ENCODE measurements around the gene ISM2.

DNA sequence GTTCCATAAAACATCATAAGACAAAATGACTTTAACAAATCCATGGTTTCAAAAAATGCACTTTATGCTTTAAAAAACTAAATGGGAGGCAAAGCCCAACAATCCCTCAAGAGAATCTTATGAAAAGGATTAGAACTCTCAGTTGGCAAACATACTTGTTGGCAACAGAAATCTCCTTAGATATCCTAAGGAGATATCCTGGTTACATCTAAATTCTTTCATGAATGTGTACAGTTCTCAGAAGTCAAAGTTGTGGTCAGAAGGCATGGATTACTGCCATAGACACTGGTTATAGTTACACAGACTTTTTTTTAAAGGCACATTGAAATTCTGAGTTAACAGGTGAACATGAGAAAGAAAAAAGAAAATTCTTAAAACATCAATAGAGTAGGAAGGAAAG, 17.5 kb upstream of the ISM2 start:
- no peak for TF ChIP-seq CTCF (IDR thresholded peaks at IDR 0.05; ENCODE audit: poor library complexity, severe bottlenecking)
- TF ChIP-seq POLR2AphosphoS5 (IDR thresholded peaks at IDR 0.05): no peak
- no peak for TF ChIP-seq TAF1 (IDR thresholded peaks at IDR 0.05; ENCODE audit: low read depth)
- TF ChIP-seq EZH2 (IDR thresholded peaks at IDR 0.05; ENCODE audit: borderline replicate concordance, insufficient read depth, low read length, poor library complexity, severe bottlenecking): no peak
- no peak for TF ChIP-seq RAD21 (conservative IDR thresholded peaks at IDR 0.05)
- TF ChIP-seq, protein P1, sequence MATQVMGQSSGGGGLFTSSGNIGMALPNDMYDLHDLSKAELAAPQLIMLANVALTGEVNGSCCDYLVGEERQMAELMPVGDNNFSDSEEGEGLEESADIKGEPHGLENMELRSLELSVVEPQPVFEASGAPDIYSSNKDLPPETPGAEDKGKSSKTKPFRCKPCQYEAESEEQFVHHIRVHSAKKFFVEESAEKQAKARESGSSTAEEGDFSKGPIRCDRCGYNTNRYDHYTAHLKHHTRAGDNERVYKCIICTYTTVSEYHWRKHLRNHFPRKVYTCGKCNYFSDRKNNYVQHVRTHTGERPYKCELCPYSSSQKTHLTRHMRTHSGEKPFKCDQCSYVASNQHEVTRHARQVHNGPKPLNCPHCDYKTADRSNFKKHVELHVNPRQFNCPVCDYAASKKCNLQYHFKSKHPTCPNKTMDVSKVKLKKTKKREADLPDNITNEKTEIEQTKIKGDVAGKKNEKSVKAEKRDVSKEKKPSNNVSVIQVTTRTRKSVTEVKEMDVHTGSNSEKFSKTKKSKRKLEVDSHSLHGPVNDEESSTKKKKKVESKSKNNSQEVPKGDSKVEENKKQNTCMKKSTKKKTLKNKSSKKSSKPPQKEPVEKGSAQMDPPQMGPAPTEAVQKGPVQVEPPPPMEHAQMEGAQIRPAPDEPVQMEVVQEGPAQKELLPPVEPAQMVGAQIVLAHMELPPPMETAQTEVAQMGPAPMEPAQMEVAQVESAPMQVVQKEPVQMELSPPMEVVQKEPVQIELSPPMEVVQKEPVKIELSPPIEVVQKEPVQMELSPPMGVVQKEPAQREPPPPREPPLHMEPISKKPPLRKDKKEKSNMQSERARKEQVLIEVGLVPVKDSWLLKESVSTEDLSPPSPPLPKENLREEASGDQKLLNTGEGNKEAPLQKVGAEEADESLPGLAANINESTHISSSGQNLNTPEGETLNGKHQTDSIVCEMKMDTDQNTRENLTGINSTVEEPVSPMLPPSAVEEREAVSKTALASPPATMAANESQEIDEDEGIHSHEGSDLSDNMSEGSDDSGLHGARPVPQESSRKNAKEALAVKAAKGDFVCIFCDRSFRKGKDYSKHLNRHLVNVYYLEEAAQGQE (IDR thresholded peaks at IDR 0.05; ENCODE audit: borderline replicate concordance): no peak
- TF ChIP-seq SMC3 (conservative IDR thresholded peaks at IDR 0.05; ENCODE audit: poor library complexity): no peak
